Retinal pigment epithelial cell (primary cell): ENCODE measurements around the gene SIN3B.
"Not testable (repeated sequence)": the region's sequence is repeated elsewhere in the genome, so short reads cannot be mapped to it uniquely, and the experiment has no call there.

Experiments
- DNase-seq: peaks from one replicate; pipeline ENCODE4 v3.0.0-alpha.2; 2010; ENCODE audit warnings: low read depth
- H3K4me3 ChIP-seq: 2 replicates; pipeline ENCODE4 v1.5.1; 2011; ENCODE audit warnings: mild to moderate bottlenecking, low read length, control low read depth, moderate library complexity
- TF ChIP-seq, protein P1 (sequence below): conservative IDR thresholded peaks from 2 replicates; pipeline ENCODE4 v1.5.1; 2011; ENCODE audit warnings: low read depth, low read length, control low read depth, inconsistent platforms

Gene SIN3B

DNA sequence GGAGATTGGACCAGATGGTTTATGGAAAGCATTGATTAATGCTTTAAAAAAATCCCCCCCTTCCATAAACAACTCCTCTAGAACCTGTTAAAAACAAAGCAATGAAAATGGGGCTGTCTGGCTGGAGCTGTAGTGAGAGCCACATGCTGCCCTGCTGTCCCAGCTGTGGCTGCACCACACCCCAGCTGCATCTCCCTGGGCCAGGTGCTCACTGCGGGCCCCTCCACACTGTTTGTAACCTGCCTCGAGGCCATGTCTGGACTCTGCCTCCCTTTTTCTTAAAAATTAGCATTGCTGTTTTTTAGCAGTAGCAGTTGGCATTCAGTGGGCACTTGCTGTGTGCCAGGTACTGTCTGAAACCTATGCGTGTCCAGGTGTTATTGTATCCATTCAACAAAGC is 44.4 kb downstream of the SIN3B start:
- TF ChIP-seq, protein P1, sequence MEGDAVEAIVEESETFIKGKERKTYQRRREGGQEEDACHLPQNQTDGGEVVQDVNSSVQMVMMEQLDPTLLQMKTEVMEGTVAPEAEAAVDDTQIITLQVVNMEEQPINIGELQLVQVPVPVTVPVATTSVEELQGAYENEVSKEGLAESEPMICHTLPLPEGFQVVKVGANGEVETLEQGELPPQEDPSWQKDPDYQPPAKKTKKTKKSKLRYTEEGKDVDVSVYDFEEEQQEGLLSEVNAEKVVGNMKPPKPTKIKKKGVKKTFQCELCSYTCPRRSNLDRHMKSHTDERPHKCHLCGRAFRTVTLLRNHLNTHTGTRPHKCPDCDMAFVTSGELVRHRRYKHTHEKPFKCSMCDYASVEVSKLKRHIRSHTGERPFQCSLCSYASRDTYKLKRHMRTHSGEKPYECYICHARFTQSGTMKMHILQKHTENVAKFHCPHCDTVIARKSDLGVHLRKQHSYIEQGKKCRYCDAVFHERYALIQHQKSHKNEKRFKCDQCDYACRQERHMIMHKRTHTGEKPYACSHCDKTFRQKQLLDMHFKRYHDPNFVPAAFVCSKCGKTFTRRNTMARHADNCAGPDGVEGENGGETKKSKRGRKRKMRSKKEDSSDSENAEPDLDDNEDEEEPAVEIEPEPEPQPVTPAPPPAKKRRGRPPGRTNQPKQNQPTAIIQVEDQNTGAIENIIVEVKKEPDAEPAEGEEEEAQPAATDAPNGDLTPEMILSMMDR, result no peak
- no peak for DNase-seq

DNA sequence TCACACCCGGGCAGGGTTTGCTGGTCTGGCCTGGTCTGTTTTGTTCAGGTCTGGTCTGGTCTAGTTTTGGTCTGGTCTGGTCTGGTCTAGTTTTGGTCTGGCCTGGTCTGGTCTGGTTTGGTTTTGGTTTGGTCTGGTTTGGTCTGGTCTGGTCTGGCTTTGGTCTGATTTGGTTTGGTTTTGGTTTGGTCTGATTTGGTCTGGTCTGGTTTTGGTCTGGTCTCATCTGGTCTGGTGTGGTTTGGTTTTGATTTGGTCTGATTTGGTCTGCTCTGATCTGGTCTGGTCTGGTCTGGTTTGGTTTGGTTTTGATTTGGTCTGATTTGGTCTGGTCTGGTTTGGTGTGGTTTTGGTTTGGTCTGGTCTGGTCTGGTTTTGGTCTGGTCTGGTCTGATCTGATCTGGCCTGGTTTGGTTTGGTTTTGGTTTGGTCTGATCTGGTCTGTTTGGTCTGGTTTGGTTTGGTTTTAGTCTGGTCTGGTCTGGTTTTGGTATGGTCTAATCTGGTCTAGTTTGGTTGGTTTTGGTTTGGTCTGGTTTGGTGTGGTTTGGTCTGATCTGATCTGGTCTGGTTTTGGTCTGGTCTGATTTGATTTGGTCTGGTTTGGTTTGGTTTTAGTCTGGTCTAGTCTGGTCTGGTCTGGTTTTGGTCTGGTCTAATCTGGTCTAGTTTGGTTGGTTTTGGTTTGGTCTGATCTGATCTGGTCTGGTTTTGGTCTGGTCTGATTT is 45.2 kb downstream of the SIN3B start:
- TF ChIP-seq, protein P1, result no peak
- no peak overlapping the region for H3K4me3 ChIP-seq
- no peak for DNase-seq

More for the DNA sequence above, 44.4 kb downstream of the SIN3B start:
- H3K4me3 ChIP-seq, result no peak overlapping the region

DNA sequence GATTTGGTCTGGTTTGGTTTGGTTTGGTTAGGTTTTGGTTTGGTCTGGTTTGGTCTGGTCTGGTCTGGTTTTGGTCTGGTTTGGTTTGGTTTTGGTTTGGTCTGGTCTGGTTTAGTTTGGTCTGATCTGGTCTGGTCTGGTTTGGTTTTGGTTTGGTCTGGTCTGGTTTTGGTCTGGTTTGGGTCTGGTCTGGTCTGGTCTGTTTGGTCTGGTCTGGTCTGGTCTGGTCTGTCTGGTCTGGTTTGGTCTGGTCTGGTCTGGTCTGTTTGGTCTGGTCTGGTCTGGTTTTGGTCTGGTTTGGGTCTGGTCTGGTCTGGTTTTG is 45.7 kb downstream of the SIN3B start:
- not testable (repeated sequence) for H3K4me3 ChIP-seq, DNase-seq

DNA sequence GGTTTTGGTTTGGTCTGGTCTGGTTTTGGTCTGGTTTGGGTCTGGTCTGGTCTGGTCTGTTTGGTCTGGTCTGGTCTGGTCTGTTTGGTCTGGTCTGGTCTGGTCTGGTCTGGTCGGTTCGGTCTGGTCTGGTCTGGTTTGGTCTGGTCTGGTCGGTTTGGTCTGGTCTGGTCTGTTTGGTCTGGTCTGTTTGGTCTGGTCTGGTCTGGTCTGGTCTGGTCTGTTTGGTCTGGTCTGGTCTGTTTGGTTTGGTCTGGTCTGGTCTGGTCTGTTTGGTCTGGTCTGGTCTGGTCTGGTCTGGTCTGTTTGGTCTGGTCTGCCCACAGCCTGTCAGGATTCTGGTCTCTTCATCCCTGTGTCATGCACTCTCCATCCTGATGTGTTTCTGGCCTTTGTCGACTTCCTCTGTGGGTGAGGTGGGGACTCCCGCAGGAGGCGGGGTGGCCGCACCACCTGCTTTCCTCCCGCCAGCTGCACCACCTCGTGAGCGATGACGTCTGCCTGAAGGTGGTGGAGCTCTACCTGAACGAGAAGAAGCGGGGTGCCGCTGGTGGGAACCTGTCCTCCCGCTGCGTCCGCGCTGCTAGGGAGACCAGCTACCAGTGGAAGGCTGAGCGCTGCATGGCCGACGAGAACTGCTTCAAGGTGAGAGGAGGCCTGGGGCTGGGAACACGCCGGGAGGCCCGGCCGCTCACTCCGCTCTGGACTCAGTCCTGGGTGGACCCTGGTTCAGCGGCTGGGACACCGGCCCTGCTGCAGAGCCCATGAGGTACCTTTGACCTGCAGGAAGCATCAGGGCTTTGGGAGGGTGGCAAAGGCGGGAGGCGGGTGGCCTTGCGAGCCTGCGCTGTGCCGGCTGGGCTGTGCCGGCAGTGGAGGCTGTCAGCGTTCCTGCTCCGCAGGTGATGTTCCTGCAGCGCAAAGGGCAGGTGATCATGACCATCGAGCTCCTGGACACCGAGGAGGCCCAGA is 46.7 kb downstream of the SIN3B start:
- TF ChIP-seq, protein P1, result no peak
- DNase-seq, result no peak
- no peak overlapping the region for H3K4me3 ChIP-seq

DNA sequence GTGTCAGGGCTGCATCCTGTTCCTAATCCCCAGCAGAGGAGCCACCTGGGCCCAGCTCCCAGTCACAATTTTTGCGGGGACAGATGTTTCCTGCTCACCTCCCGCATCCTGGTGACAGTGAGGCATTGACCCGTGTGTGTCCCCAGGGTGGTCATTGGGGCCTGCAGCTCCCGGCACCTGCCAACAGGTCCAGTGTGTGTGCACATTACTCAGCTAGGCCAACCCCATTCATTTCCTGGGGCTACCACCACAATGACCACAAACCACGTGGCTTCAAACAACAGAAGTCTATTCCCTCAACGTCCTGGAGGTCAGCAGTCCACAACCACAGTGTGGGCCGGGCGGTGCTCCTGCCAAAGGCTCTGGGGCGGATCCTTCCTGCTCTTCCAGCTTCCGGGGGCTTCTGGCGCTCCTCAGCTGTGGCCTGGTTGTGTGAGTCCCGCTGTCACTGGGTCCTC is 47.7 kb downstream of the SIN3B start:
- no peak for DNase-seq
- TF ChIP-seq, protein P1, result no peak
- no peak overlapping the region for H3K4me3 ChIP-seq

DNA sequence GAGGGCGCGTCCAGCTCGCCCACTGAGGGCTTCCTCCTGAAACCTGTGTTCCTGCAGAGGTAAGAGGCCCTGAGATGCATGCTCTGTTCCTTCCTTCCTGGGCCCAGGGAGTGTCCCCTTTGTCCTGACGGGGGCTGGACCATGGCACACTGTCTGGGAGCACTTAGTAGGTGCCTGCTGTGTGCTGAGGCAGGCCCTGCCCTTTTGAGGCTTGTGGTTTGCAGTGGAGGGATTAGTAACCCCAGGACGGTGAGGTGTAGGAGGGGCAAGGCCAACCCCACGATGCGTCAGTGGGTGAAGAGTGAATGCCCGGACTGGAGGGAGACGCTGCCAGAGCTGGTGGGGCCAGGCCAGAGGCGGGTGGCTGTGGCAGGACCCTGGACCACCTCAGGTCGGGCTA is 48.4 kb downstream of the SIN3B start:
- H3K4me3 ChIP-seq, result no peak overlapping the region
- TF ChIP-seq, protein P1, result no peak
- no peak for DNase-seq

DNA sequence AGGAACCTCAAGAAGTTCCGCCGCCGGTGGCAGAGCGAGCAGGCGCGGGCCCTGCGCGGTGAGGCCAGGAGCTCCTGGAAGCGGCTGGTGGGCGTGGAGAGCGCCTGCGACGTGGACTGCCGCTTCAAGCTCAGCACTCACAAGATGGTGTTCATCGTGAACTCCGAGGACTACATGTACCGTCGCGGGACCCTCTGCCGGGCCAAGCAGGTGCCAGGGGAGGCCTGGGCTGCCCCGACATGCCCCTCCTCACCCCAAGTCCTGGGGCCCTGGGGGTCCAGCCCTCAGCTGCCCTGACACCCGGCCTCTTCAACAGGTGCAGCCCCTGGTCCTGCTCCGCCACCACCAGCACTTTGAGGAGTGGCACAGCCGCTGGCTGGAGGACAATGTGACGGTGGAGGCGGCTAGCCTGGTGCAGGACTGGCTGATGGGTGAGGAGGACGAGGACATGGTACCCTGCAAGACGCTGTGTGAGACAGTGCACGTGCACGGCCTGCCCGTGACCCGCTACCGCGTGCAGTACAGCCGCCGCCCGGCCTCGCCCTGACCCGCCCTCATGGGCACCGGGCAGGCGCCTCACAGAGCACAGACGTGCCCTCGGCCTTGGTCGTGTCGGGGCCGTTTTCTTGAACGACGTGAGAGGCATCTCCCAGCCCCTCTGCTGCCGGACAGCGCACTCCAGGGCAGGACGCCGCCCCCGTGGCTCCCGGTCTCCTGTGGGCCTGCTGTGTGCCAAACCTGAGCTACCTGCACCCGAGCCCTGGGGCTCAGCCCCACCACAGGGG is 49.2 kb downstream of the SIN3B start:
- TF ChIP-seq, protein P1, result no peak
- DNase-seq, result no peak
- no peak overlapping the region for H3K4me3 ChIP-seq
